Measurements from ENCODE around the gene GSC2.

DNA sequence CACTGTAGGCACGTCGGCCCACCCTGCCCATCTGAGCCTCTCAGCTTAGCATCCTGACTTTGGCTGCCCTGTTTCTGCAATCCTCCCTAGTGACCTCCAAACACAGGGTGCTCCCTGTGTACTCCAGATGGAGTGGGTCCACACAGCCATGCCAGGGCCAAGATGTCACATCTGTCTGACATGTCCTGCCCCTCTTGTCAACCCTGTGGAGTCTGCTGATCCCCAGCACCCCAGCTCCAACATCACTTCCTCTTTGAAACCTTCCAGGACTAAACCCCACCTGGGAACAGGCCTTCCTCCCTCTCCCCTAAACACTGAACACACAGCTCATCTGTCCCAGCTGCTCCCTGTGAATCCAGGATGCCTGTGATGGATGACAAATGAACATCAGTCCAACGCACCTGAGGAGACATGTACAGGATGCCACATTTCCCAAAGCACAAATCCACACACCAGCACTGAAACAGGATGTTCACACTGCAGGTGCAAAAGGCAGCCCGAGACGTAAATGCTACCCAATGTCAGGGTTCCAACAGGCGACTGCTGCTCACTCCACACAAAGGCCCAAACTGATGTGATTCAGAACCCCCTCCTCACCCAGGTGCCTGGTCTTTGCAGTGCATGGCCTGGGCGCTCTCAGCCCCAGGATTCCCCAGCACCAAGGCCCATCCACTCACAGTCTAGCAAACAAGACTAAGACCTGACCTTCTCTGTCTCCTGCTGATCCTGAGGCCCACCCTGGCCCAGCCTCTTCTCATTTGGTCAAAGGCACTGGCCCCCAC is 21.0 kb downstream of the GSC2 start:
- TF ChIP-seq POLR2AphosphoS5 (IDR thresholded peaks at IDR 0.05; ENCODE audit: borderline replicate concordance, low read depth, low read length): no peak
- TF ChIP-seq EZH2 (IDR thresholded peaks at IDR 0.05): no peak
